OCI-LY1 (cell line): ENCODE measurements around the gene HDAC7.

Experiments
- H2AFZ ChIP-seq: fragments of 200-600 bp; sonication (generic), shearing (Covaris generic); 2 replicates; pipeline ENCODE4 v1.6.0; 2014; ENCODE audit warnings: antibody characterized with exemption, mild to moderate bottlenecking, low read length
- H3F3A ChIP-seq: fragments of 200-600 bp; sonication (generic), shearing (Covaris generic); 2 replicates; pipeline ENCODE4 v1.6.0; 2014; ENCODE audit warnings: mild to moderate bottlenecking, antibody characterized with exemption, low read length, moderate library complexity; ENCODE audit not compliant: insufficient read depth
- H3K27ac ChIP-seq: fragments of 200-600 bp; sonication (generic); 2 replicates; pipeline ENCODE4 v1.5.1; 2014; ENCODE audit warnings: low read length, mixed run types, mild to moderate bottlenecking, low read depth; ENCODE audit not compliant: poor library complexity, severe bottlenecking
- H3K27me3 ChIP-seq: fragments of 200-600 bp; sonication (generic); 2 replicates; pipeline ENCODE4 v1.6.0; 2014; ENCODE audit warnings: antibody characterized with exemption, mild to moderate bottlenecking, low read length, moderate library complexity; ENCODE audit not compliant: insufficient read depth
- H3K36me3 ChIP-seq: fragments of 200-600 bp; sonication (generic); 2 replicates; pipeline ENCODE4 v1.6.1; 2014; ENCODE audit warnings: mild to moderate bottlenecking, antibody characterized with exemption, low read length, moderate library complexity, mixed read lengths; ENCODE audit not compliant: insufficient read depth
- H3K4me1 ChIP-seq: fragments of 200-600 bp; sonication (generic); 2 replicates; pipeline ENCODE4 v1.5.1; 2014; ENCODE audit warnings: mild to moderate bottlenecking, low read length, moderate library complexity; ENCODE audit not compliant: insufficient read depth, severe bottlenecking
- H3K4me2 ChIP-seq: fragments of 200-600 bp; sonication (generic), shearing (Covaris generic); 2 replicates; pipeline ENCODE4 v1.6.1; 2014; ENCODE audit warnings: low read length
- H3K4me3 ChIP-seq: fragments of 200-600 bp; sonication (generic); 2 replicates; pipeline ENCODE4 v1.5.1; 2014; ENCODE audit warnings: low read length, low read depth, mild to moderate bottlenecking, mixed read lengths; ENCODE audit not compliant: poor library complexity, severe bottlenecking
- H3K79me2 ChIP-seq: fragments of 200-600 bp; shearing (Covaris generic); 2 replicates; pipeline ENCODE4 v1.6.1; 2016; ENCODE audit warnings: mixed run types, low read length, mixed read lengths; ENCODE audit not compliant: insufficient read depth
- H3K9ac ChIP-seq: fragments of 200-600 bp; sonication (generic), shearing (Covaris generic); 2 replicates; pipeline ENCODE4 v1.6.1; 2014; ENCODE audit warnings: mild to moderate bottlenecking, low read length, mixed read lengths
- H3K9me2 ChIP-seq: fragments of 200-600 bp; sonication (generic), shearing (Covaris generic); 2 replicates; pipeline ENCODE4 v1.6.1; 2014; ENCODE audit warnings: low read depth, mild to moderate bottlenecking, low read length, mixed read lengths
- H3K9me3 ChIP-seq: fragments of 200-600 bp; shearing (Covaris generic); 2 replicates; pipeline ENCODE4 v1.6.1; 2014; ENCODE audit warnings: low read length, mixed read lengths
- H4K20me1 ChIP-seq: fragments of 200-600 bp; sonication (generic), shearing (Covaris generic); 2 replicates; pipeline ENCODE4 v1.6.0; 2016; ENCODE audit warnings: mild to moderate bottlenecking, low read length; ENCODE audit not compliant: insufficient read depth
- CTCF ChIP-seq: fragments of 200-600 bp; sonication (generic), shearing (Covaris generic); IDR thresholded peaks from 2 replicates; pipeline ENCODE4 v1.5.1; 2017; ENCODE audit warnings: mild to moderate bottlenecking, antibody characterized with exemption, low read length, moderate library complexity, mixed read lengths
- EZH2 ChIP-seq: fragments of 200-600 bp; sonication (generic), shearing (Covaris generic); IDR thresholded peaks from 2 replicates; pipeline ENCODE4 v1.8.0; 2017; ENCODE audit warnings: borderline replicate concordance, mixed run types, mild to moderate bottlenecking, antibody characterized with exemption, low read length, moderate library complexity, mixed read lengths

HDAC7 gene

GRCh38 chr12:47863467-47863866, 43.8 kb upstream of the HDAC7 start:
- Histone ChIP-seq H3K36me3 (no peaks in the 10 kb centered on the region; the same call in 1 of the 2 replicates), H3K4me2 (no peak overlapping the region)

GRCh38 chr12:47862881-47863280, 43.2 kb upstream of the HDAC7 start:
- Histone ChIP-seq H3K4me1 (peaks cover 1% of the 10 kb centered on the region), H3K27ac (no peak overlapping the region), H3F3A (no peaks in the 10 kb centered on the region), H3K4me3 (no peak overlapping the region), H2AFZ (no peak overlapping the region), H3K79me2 (no peaks in the 10 kb centered on the region), H3K9me3 (no peaks in the 10 kb centered on the region), H4K20me1 (no peaks in the 10 kb centered on the region), H3K4me2 (no peak overlapping the region), H3K36me3 (no peaks in the 10 kb centered on the region; the same call in 1 of the 2 replicates), H3K27me3 (no peaks in the 10 kb centered on the region; the same call in 1 of the 2 replicates), H3K9ac (no peak overlapping the region), H3K9me2 (no peaks in the 10 kb centered on the region)
- TF ChIP-seq EZH2 (no peak), CTCF (no peak)

More at GRCh38 chr12:47863467-47863866, 43.8 kb upstream of the HDAC7 start:
- H3K4me1 ChIP-seq, result peaks cover 7% of the 10 kb centered on the region
- no peaks in the 10 kb centered on the region; the same call in 1 of the 2 replicates for H3K27me3 ChIP-seq
- H3K79me2 ChIP-seq, result no peaks in the 10 kb centered on the region
- no peaks in the 10 kb centered on the region for H4K20me1 ChIP-seq
- H3K4me3 ChIP-seq, result no peak overlapping the region
- no peak overlapping the region for H3K9ac ChIP-seq
- no peaks in the 10 kb centered on the region for H3K9me3 ChIP-seq
- no peak overlapping the region for H2AFZ ChIP-seq
- no peaks in the 10 kb centered on the region for H3F3A ChIP-seq
- TF ChIP-seq EZH2 (no peak), CTCF (no peak)
- no peak overlapping the region for H3K27ac ChIP-seq
- no peaks in the 10 kb centered on the region for H3K9me2 ChIP-seq

DNA sequence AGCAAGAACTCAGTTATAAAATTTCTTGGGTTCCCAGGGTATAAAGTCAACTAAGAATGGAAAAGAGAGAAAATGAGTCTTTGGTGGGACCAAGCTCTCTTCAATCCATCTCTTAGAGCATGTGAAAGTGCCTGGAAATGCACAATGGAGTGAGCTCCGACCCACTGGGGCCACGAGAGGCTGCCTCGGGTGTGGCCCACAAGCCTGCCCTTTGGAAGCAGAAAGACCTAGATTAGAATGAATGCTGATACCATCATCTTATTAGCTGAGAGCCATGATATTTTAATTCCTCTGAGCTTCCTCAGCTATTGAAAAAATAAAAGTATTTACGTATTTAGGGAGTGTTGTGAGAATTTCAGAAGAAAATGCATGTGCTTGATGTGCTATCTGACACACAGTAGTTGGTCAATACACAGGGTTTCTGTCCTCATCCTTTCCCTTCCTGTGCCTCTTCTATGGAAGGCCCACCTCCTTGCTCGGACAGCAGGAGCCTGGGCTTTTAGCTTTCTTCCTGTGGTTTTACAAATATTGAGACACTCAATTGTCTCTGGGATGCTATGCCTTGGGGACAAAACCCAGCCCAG, 42.6 kb upstream of the HDAC7 start:
- Histone ChIP-seq H3K27me3 (no peaks in the 10 kb centered on the region; the same call in 1 of the 2 replicates), H4K20me1 (no peaks in the 10 kb centered on the region), H3K36me3 (no peaks in the 10 kb centered on the region; the same call in 1 of the 2 replicates), H3K9me3 (no peaks in the 10 kb centered on the region), H3K4me2 (no peak overlapping the region), H3K79me2 (no peaks in the 10 kb centered on the region), H3K9me2 (no peaks in the 10 kb centered on the region), H3K27ac (no peak overlapping the region), H3F3A (no peaks in the 10 kb centered on the region), H3K4me1 (no peaks in the 10 kb centered on the region), H2AFZ (no peak overlapping the region), H3K9ac (no peak overlapping the region), H3K4me3 (no peak overlapping the region)
- TF ChIP-seq CTCF, result no peak
- TF ChIP-seq EZH2, result no peak
